ENCODE measurements around the gene JAK1.
"Not testable (repeated sequence)": the region's sequence is repeated elsewhere in the genome, so short reads cannot be mapped to it uniquely, and the experiment has no call there.

JAK1 gene

GRCh38 chr1:64839732-64840405, 126.5 kb downstream of the JAK1 start:
- DNase-seq (ENCODE audit: low spot score): no peak

GRCh38 chr1:64839261-64839660, 127.1 kb downstream of the JAK1 start:
- DNase-seq (ENCODE audit: low spot score): no peak

GRCh38 chr1:64838486-64838885, 127.9 kb downstream of the JAK1 start:
- no peak for DNase-seq (ENCODE audit: low spot score)

GRCh38 chr1:64836802-64837201, 129.5 kb downstream of the JAK1 start:
- DNase-seq (ENCODE audit: low spot score): no peak

GRCh38 chr1:64834734-64835133, 131.6 kb downstream of the JAK1 start:
- peak; percentile 47 for DNase-seq (ENCODE audit: low spot score)

- no peak for DNase-seq (ENCODE audit: low spot score)
These were observed 136.2 kb downstream of the JAK1 start for GRCh38 chr1:64830030-64830651.

GRCh38 chr1:64829411-64830029, 136.8 kb downstream of the JAK1 start:
- no peak for DNase-seq (ENCODE audit: low spot score)

- DNase-seq (ENCODE audit: low spot score): no peak
These were observed 137.5 kb downstream of the JAK1 start for GRCh38 chr1:64828829-64829228.

GRCh38 chr1:64826991-64827390, 139.4 kb downstream of the JAK1 start:
- DNase-seq (ENCODE audit: low spot score): no peak

- peak; percentile 45 for DNase-seq (ENCODE audit: low spot score)
These were observed 142.5 kb downstream of the JAK1 start for GRCh38 chr1:64823691-64824476.

- DNase-seq (ENCODE audit: low spot score): no peak
These were observed 143.7 kb downstream of the JAK1 start for GRCh38 chr1:64822621-64823020.

GRCh38 chr1:64820572-64820971, 145.8 kb downstream of the JAK1 start:
- not testable (repeated sequence) for DNase-seq (ENCODE audit: low spot score)

GRCh38 chr1:64817364-64817763, 149.0 kb downstream of the JAK1 start:
- not testable (repeated sequence) for DNase-seq (ENCODE audit: low spot score)

- no peak for DNase-seq (ENCODE audit: low spot score)
These were observed 151.9 kb downstream of the JAK1 start for GRCh38 chr1:64814427-64814826.

- DNase-seq (ENCODE audit: low spot score): no peak
These were observed 155.2 kb downstream of the JAK1 start for GRCh38 chr1:64811131-64811530.

GRCh38 chr1:64810001-64810400, 156.3 kb downstream of the JAK1 start:
- no peak for DNase-seq (ENCODE audit: low spot score)

- DNase-seq (ENCODE audit: low spot score): no peak
These were observed 157.0 kb downstream of the JAK1 start for GRCh38 chr1:64809309-64809708.

GRCh38 chr1:64801851-64802523, 164.4 kb downstream of the JAK1 start:
- no peak for DNase-seq (ENCODE audit: low spot score)

- DNase-seq (ENCODE audit: low spot score): no peak
These were observed 167.5 kb downstream of the JAK1 start for GRCh38 chr1:64798872-64799271.

- DNase-seq (ENCODE audit: low spot score): no peak
These were observed 175.4 kb downstream of the JAK1 start for GRCh38 chr1:64790832-64791487.
